ENCODE results near the gene ELMOD2. TPM values are rescaled to one million over a fixed set of nuclear protein-coding genes. Genes with fewer than 3 reads are reported as not detected.
A peak's percentile ranks its signal among the peaks of the same experiment; 100 is the strongest.

ELMOD2 gene
- total and polyA plus RNA-seq, 12 donors, result 13.3 to 48.5 (median 32.9) TPM

DNA sequence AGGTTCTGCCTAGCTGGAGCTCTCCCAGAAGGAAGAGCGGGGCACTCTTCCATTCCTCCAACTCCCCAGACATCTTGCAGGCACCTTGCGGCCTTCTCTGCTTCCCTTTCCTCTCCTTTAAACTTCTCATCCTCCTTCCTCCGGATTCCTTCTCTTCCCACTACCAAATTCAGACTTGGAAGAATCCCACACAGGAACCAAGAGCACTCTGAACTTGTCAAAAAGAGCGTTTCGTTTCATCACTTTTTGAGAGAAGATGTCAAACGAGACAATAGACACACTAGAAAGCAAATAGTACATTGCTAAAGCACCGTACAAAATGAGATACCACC, 45.3 kb downstream of the ELMOD2 start:
- H3K36me3 ChIP-seq (replicated peaks in 1 of 2), result no peaks in the 10 kb centered on the region
- no peaks in the 10 kb centered on the region for H3K9me3 ChIP-seq (replicated peaks in 1 of 3)
- H3K27ac ChIP-seq, result no peak overlapping the region
- H3K27me3 ChIP-seq, result peaks cover 23% of the 10 kb centered on the region
- H3K4me3 ChIP-seq, result peak overlapping the region in 2 of 4 donors; percentile 18 to 60
- intact Hi-C loops (cut with DNase I), result no loop called here
- TF ChIP-seq POLR2A (IDR thresholded peaks at IDR 0.05), result no peak
- TF ChIP-seq, protein P1, sequence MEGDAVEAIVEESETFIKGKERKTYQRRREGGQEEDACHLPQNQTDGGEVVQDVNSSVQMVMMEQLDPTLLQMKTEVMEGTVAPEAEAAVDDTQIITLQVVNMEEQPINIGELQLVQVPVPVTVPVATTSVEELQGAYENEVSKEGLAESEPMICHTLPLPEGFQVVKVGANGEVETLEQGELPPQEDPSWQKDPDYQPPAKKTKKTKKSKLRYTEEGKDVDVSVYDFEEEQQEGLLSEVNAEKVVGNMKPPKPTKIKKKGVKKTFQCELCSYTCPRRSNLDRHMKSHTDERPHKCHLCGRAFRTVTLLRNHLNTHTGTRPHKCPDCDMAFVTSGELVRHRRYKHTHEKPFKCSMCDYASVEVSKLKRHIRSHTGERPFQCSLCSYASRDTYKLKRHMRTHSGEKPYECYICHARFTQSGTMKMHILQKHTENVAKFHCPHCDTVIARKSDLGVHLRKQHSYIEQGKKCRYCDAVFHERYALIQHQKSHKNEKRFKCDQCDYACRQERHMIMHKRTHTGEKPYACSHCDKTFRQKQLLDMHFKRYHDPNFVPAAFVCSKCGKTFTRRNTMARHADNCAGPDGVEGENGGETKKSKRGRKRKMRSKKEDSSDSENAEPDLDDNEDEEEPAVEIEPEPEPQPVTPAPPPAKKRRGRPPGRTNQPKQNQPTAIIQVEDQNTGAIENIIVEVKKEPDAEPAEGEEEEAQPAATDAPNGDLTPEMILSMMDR (IDR thresholded peaks at IDR 0.05), result no peak
- no peak for DNase-seq
- peaks cover 10 to 12% of the 10 kb centered on the region in 2 donors for H3K4me1 ChIP-seq (replicated peaks in 1 of 2)
- WGBS, 4 donors, result 60 to 77% (median 72%) methylated on average over 7 of the region's 7 CpGs

DNA sequence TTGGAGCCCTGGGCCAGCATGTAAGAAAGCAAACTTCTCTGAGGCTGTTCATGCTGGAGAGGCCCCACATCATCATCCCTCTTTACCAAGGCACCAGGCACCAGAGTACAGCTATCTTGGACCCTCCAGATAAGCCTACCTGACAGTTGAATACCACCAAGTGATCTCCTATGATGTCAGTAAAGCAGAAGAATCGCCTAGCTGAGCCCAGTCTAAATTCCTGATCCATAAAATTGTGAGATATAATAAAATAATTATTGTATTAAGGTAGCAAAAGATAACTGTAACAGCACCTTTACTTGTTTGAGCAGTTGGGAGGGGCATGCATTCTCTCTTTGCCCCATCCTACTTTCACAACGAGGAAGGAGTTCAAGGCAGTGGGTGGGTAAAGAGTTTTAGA, 47.7 kb downstream of the ELMOD2 start:
- H3K27me3 ChIP-seq, result peaks cover 23% of the 10 kb centered on the region
- DNase-seq, result no peak
- 83 to 92% (median 86%) methylated on average over 2 of the region's 2 CpGs for WGBS, 4 donors

DNA sequence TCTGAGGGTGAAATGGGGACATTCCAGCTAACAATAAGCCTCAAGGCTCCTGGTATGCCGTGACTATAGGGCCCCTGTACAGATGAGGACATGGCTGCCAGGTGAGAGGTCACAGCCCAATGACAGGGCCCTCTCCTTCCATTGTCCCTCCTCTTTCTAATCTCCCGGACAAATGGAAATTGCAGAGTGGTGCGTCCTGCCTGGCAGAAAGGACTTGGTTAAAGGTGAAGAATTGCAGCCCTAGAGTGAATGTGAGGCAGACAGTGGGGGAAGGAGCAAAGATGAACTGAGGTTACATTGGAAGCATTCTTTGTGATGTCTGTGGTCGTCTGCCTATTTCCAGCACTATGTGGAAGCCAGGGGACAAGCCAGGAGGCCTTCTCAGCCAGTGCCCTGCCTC, 51.5 kb downstream of the ELMOD2 start:
- no peak for TF ChIP-seq POLR2A (IDR thresholded peaks at IDR 0.05)
- TF ChIP-seq, protein P1 (IDR thresholded peaks at IDR 0.05), result no peak
- Histone ChIP-seq H3K4me1 (replicated peaks in 1 of 2) (no peaks in the 10 kb centered on the region), H3K36me3 (replicated peaks in 1 of 2) (no peaks in the 10 kb centered on the region), H3K4me3 (no peak overlapping the region), H3K27me3 (peaks cover 16% of the 10 kb centered on the region), H3K27ac (no peak overlapping the region), H3K9me3 (replicated peaks in 1 of 3) (no peaks in the 10 kb centered on the region)
- 67 to 82% (median 73%) methylated on average over 4 of the region's 4 CpGs for WGBS, 4 donors
- DNase-seq, result no peak
- intact Hi-C loops (cut with DNase I), result no loop called here

More for the DNA sequence above, 47.7 kb downstream of the ELMOD2 start:
- Histone ChIP-seq H3K36me3 (replicated peaks in 1 of 2) (no peaks in the 10 kb centered on the region), H3K4me1 (replicated peaks in 1 of 2) (peaks cover 10 to 12% of the 10 kb centered on the region in 2 donors), H3K27ac (no peak overlapping the region), H3K4me3 (no peak overlapping the region), H3K9me3 (replicated peaks in 1 of 3) (no peaks in the 10 kb centered on the region)
- TF ChIP-seq POLR2A (IDR thresholded peaks at IDR 0.05), result no peak
- TF ChIP-seq, protein P1 (IDR thresholded peaks at IDR 0.05), result no peak
- intact Hi-C loops (cut with DNase I), result no loop called here

DNA sequence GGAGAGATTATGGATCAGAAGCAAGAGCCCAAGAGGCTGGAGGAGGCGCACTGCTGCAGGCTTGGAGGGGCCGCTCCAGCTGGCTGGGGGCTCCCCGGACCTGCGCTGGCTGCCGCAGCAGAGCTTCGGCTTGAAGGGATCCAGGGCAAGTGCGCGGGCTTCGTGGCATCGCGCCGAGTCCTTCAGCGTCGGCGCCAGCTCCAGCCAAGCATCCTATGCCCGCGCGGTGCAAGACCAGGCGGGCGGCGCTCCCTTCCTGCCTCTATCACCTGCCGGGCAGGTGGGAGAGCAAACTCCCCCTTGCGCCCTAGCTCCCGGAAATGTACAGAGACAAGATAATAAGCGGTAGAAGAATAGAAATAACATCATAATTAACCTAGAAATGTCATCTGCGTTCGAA, 55.3 kb downstream of the ELMOD2 start:
- intact Hi-C loops (cut with DNase I), result no loop called here
- WGBS, 4 donors, result 13 to 17% (median 16%) methylated on average over 27 of the region's 27 CpGs
- H3K27me3 ChIP-seq, result peaks cover 13% of the 10 kb centered on the region

More for the DNA sequence above, 55.3 kb downstream of the ELMOD2 start:
- no peak for TF ChIP-seq POLR2A (IDR thresholded peaks at IDR 0.05)
- TF ChIP-seq, protein P1 (IDR thresholded peaks at IDR 0.05), result no peak
- no peaks in the 10 kb centered on the region for H3K4me1 ChIP-seq (replicated peaks in 1 of 2)
- H3K36me3 ChIP-seq (replicated peaks in 1 of 2), result no peaks in the 10 kb centered on the region
- H3K27ac ChIP-seq, result no peak overlapping the region
- H3K9me3 ChIP-seq (replicated peaks in 1 of 3), result no peaks in the 10 kb centered on the region
- no peak for DNase-seq
- H3K4me3 ChIP-seq, result no peak overlapping the region
